ENCODE results near the gene CASKIN1.

GRCh38 chr16:2194166-2194834, 2.1 kb downstream of the CASKIN1 start:
- TF ChIP-seq EP300 (IDR thresholded peaks at IDR 0.05; ENCODE audit: borderline replicate concordance) (no peak), YY1 (IDR thresholded peaks at IDR 0.05; ENCODE audit: low read depth) (no peak), TEAD4 (IDR thresholded peaks at IDR 0.05) (no peak), EGR1 (IDR thresholded peaks at IDR 0.05) (no peak), FOXM1 (IDR thresholded peaks at IDR 0.05; ENCODE audit: borderline replicate concordance, low read depth) (no peak), NFIC (IDR thresholded peaks at IDR 0.05) (no peak), TAF1 (IDR thresholded peaks at IDR 0.05; ENCODE audit: low read depth) (no peak), RAD21 (IDR thresholded peaks at IDR 0.05; ENCODE audit: low read depth) (no peak), CREB1 (IDR thresholded peaks at IDR 0.05; ENCODE audit: low read depth) (no peak), REST (IDR thresholded peaks at IDR 0.05; ENCODE audit: low read depth) (no peak)
- TF ChIP-seq, protein P1, sequence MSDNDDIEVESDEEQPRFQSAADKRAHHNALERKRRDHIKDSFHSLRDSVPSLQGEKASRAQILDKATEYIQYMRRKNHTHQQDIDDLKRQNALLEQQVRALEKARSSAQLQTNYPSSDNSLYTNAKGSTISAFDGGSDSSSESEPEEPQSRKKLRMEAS (IDR thresholded peaks at IDR 0.05) = no peak

Data from Ishikawa (cell line).